Activated CD4-positive, alpha-beta T cell treated with anti-CD3 and anti-CD28 coated beads for 36 hours (primary cell): Measurements from ENCODE around the gene SHH. TPM values are rescaled to one million over a fixed set of nuclear protein-coding genes. Genes with fewer than 3 reads are reported as not detected.

ENCODE experiments used
- ATAC-seq: fragments of 200-7000 bp; cut with Tn5 transposase; one replicate; pipeline ENCODE4 v1.10.0; 2021; ENCODE audit warnings: mild to moderate bottlenecking, moderate library complexity
- CTCF ChIA-PET: fragments of 350-600 bp; sonication (Branson Sonifier 250); formaldehyde crosslinking; loops from one replicate; lab custom pipeline; 2021; ENCODE audit warnings: antibody characterized with exemption; lab: Charles Lee
- POLR2A ChIA-PET: fragments of 350-600 bp; sonication (Branson Sonifier 250); formaldehyde crosslinking; loops from one replicate; lab custom pipeline; 2021; ENCODE audit warnings: antibody characterized with exemption, inconsistent platforms; lab: Charles Lee
- DNase-seq: peaks from one replicate; pipeline ENCODE4 v3.0.0-alpha.2; 2020
- H3K27ac Mint-ChIP-seq: one replicate; pipeline ENCODE4 v1.8.0; 2021; ENCODE audit warnings: mixed read lengths
- H3K27me3 Mint-ChIP-seq: one replicate; pipeline ENCODE4 v1.8.0; 2021; ENCODE audit warnings: mixed read lengths
- H3K36me3 Mint-ChIP-seq: one replicate; pipeline ENCODE4 v1.8.0; 2021; ENCODE audit warnings: low read depth, mixed read lengths
- H3K4me1 Mint-ChIP-seq: one replicate; pipeline ENCODE4 v1.8.0; 2021; ENCODE audit warnings: mixed read lengths
- H3K4me3 Mint-ChIP-seq: one replicate; pipeline ENCODE4 v1.8.0; 2021; ENCODE audit warnings: mild to moderate bottlenecking, moderate library complexity, mixed read lengths
- H3K9me3 Mint-ChIP-seq: one replicate; pipeline ENCODE4 v1.8.0; 2021; ENCODE audit warnings: low read depth, mixed read lengths
- intact Hi-C, 2 experiments: fragments of 100-400 bp; cut with DNase I in 1 of 2; cut with micrococcal nuclease in 1 of 2; formaldehyde crosslinking; loops; one replicate each; pipeline versions ENCODE4 v1.14.2 to v1.15.1; 2022 to 2024; cut with DNase I, micrococcal nuclease
- total RNA-seq, 2 experiments: library from RNA; stranded (reverse); gene quantifications; one replicate each; pipeline ENCODE4 v1.2.3, GENCODE V29; 2021

Gene SHH
- total RNA-seq, 2 experiments from 2014 or later: not detected

- DNase-seq (no peak), ATAC-seq (no peak)
- peaks cover 7% of the 10 kb centered on the region for H3K27me3 Mint-ChIP-seq
- H3K27ac Mint-ChIP-seq: no peak overlapping the region
- peaks cover 24% of the 10 kb centered on the region for H3K36me3 Mint-ChIP-seq
- intact Hi-C loops: no loop called here
- H3K4me1 Mint-ChIP-seq: peaks cover 3% of the 10 kb centered on the region
- POLR2A ChIA-PET: no interaction called here
- no peak overlapping the region for H3K4me3 Mint-ChIP-seq
- no peaks in the 10 kb centered on the region for H3K9me3 Mint-ChIP-seq
- CTCF ChIA-PET: interaction anchor here (0.6 kb wide), 1 partner anchor 10 kb away, joined by 3 read pairs; no protein-coding TSS in a partner anchor
These were observed 26.7 kb downstream of the SHH start for GRCh38 chr7:155785536-155785935.

DNA sequence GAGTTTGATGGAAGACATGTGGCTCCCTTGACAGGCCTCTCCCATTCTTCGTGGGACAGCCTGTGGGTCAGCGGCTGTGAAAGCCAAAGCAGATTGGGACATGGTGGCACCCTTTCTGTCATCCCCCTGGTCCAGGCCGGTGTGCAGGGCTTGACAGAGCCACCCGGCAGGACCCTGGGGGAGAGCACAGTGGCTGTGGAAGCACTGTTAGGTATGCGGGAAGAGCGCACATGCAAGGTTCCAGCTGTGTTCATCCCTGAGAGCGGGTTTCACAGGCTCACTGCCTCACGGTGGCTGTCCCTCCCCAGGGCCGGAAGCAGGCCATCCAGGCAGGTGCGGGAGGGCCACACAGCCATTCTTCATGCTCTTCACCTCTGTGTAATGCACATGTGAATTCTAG lies 29.8 kb downstream of the SHH start:
- Mint-ChIP-seq H3K36me3 (peaks cover 34% of the 10 kb centered on the region), H3K4me3 (no peak overlapping the region), H3K4me1 (peaks cover 3% of the 10 kb centered on the region), H3K27ac (no peak overlapping the region), H3K9me3 (no peaks in the 10 kb centered on the region), H3K27me3 (peaks cover 3% of the 10 kb centered on the region)
- ATAC-seq (no peak), DNase-seq (no peak)
- CTCF ChIA-PET: interaction anchor here (0.7 kb wide), 1 partner anchor 19 kb away, joined by 3 read pairs; no protein-coding TSS in a partner anchor
- POLR2A ChIA-PET: no interaction called here
- intact Hi-C loops: no loop called here

GRCh38 chr7:155781433-155781832 lies 30.8 kb downstream of the SHH start:
- Mint-ChIP-seq H3K4me3 (no peak overlapping the region), H3K4me1 (peaks cover 3% of the 10 kb centered on the region), H3K9me3 (no peaks in the 10 kb centered on the region), H3K27me3 (peaks cover 3% of the 10 kb centered on the region), H3K27ac (no peak overlapping the region), H3K36me3 (peaks cover 36% of the 10 kb centered on the region)
- ChIA-PET CTCF (interaction anchor here (0.5 kb wide), 1 partner anchor 353 kb away, joined by 3 read pairs; no protein-coding TSS in a partner anchor), POLR2A (no interaction called here)
- ATAC-seq: no peak
- DNase-seq: no peak
- intact Hi-C loops: no loop called here

- POLR2A ChIA-PET: no interaction called here
- Mint-ChIP-seq H3K4me3 (no peak overlapping the region), H3K27me3 (no peaks in the 10 kb centered on the region), H3K4me1 (no peaks in the 10 kb centered on the region), H3K36me3 (peaks cover 40% of the 10 kb centered on the region), H3K27ac (no peak overlapping the region), H3K9me3 (no peaks in the 10 kb centered on the region)
- DNase-seq (no peak), ATAC-seq (no peak)
- intact Hi-C loops: no loop called here
- CTCF ChIA-PET: interaction anchor here (0.7 to 1.4 kb wide), 3 partner anchors 13 to 1273 kb away, joined by 3 read pairs; no protein-coding TSS in a partner anchor
These were observed 31.4 kb downstream of the SHH start for GRCh38 chr7:155780884-155781283.

GRCh38 chr7:155778349-155778748 lies 33.9 kb downstream of the SHH start:
- Mint-ChIP-seq H3K4me3 (no peak overlapping the region), H3K27me3 (no peaks in the 10 kb centered on the region), H3K9me3 (no peaks in the 10 kb centered on the region), H3K4me1 (no peaks in the 10 kb centered on the region), H3K27ac (no peak overlapping the region), H3K36me3 (peaks cover 56% of the 10 kb centered on the region)
- ChIA-PET POLR2A (no interaction called here), CTCF (interaction anchor here (1.8 to 2.0 kb wide), 2 partner anchors 179 to 181 kb away, joined by 4 to 10 read pairs; no protein-coding TSS in a partner anchor)
- intact Hi-C loops: no loop called here
- DNase-seq: no peak
- ATAC-seq: no peak

- H3K27ac Mint-ChIP-seq: no peak overlapping the region
- H3K36me3 Mint-ChIP-seq: peaks cover 46% of the 10 kb centered on the region
- no peaks in the 10 kb centered on the region for H3K9me3 Mint-ChIP-seq
- H3K4me3 Mint-ChIP-seq: no peak overlapping the region
- ATAC-seq (no peak), DNase-seq (no peak)
- intact Hi-C loops: no loop called here
- POLR2A ChIA-PET: no interaction called here
- H3K4me1 Mint-ChIP-seq: no peaks in the 10 kb centered on the region
- CTCF ChIA-PET: interaction anchor here (0.5 to 1.6 kb wide), 4 partner anchors 9 to 862 kb away, joined by 3 to 9 read pairs (median 3); no protein-coding TSS in a partner anchor
- H3K27me3 Mint-ChIP-seq: no peaks in the 10 kb centered on the region
These were observed 35.7 kb downstream of the SHH start for GRCh38 chr7:155776606-155777005.

- H3K36me3 Mint-ChIP-seq: peaks cover 42% of the 10 kb centered on the region
- H3K4me3 Mint-ChIP-seq: no peak overlapping the region
- no peak for ATAC-seq
- ChIA-PET CTCF (interaction anchor here (1.6 to 1.9 kb wide), 2 partner anchors 8 to 176 kb away, joined by 5 to 9 read pairs; no protein-coding TSS in a partner anchor), POLR2A (no interaction called here)
- no peak for DNase-seq
- no peak overlapping the region for H3K27ac Mint-ChIP-seq
- H3K9me3 Mint-ChIP-seq: no peaks in the 10 kb centered on the region
- no peaks in the 10 kb centered on the region for H3K27me3 Mint-ChIP-seq
- no peaks in the 10 kb centered on the region for H3K4me1 Mint-ChIP-seq
- intact Hi-C loops: no loop called here
These were observed 36.6 kb downstream of the SHH start for GRCh38 chr7:155775691-155776090.

GRCh38 chr7:155774947-155775346 lies 37.3 kb downstream of the SHH start:
- H3K9me3 Mint-ChIP-seq: no peaks in the 10 kb centered on the region
- no peak for ATAC-seq
- POLR2A ChIA-PET: no interaction called here

DNA sequence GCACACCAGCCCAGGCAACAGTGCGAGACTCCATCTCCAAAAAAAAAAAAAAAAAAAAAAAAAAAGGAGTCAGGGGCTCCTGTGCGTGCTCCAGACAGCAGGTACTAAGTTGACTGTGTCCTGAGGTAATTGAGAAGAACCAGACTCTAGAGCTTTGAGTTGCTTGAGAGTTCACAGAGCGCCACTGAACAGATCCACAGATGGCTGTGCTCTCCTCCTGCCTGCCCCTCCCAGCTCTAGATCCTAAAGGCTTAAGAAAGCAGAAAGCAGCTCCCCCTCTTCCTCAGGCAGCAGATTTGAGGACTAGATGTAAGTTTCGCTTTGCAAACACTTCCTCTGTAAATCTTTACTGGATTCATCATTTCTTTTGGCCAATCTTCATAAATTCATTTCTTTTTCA lies 38.7 kb downstream of the SHH start:
- H3K4me3 Mint-ChIP-seq: no peak overlapping the region
- H3K9me3 Mint-ChIP-seq: no peaks in the 10 kb centered on the region
- no peaks in the 10 kb centered on the region for H3K27me3 Mint-ChIP-seq
- no peaks in the 10 kb centered on the region for H3K4me1 Mint-ChIP-seq
- DNase-seq (no peak), ATAC-seq (no peak)
- ChIA-PET POLR2A (no interaction called here), CTCF (interaction anchor here (0.8 to 1.1 kb wide), 2 partner anchors 175 to 583 kb away, joined by 3 to 6 read pairs; no protein-coding TSS in a partner anchor)
- intact Hi-C loops: no loop called here
- H3K27ac Mint-ChIP-seq: no peak overlapping the region
- peaks cover 45% of the 10 kb centered on the region for H3K36me3 Mint-ChIP-seq

More at GRCh38 chr7:155774947-155775346, 37.3 kb downstream of the SHH start:
- H3K4me1 Mint-ChIP-seq: no peaks in the 10 kb centered on the region
- H3K27me3 Mint-ChIP-seq: no peaks in the 10 kb centered on the region
- DNase-seq: no peak
- CTCF ChIA-PET: interaction anchor here (0.6 to 1.9 kb wide), 2 partner anchors 176 to 847 kb away, joined by 3 to 5 read pairs; no protein-coding TSS in a partner anchor
- intact Hi-C loops: no loop called here
- no peak overlapping the region for H3K27ac Mint-ChIP-seq
- H3K4me3 Mint-ChIP-seq: no peak overlapping the region
- peaks cover 41% of the 10 kb centered on the region for H3K36me3 Mint-ChIP-seq

- ATAC-seq (no peak), DNase-seq (no peak)
- H3K27ac Mint-ChIP-seq: no peak overlapping the region
- no peak overlapping the region for H3K4me3 Mint-ChIP-seq
- CTCF ChIA-PET: interaction anchor here (0.6 to 6.8 kb wide), 5 partner anchors 63 to 179 kb away, joined by 3 to 101 read pairs (median 3); no protein-coding TSS in a partner anchor
- H3K27me3 Mint-ChIP-seq: no peaks in the 10 kb centered on the region
- peaks cover 53% of the 10 kb centered on the region for H3K36me3 Mint-ChIP-seq
- peaks cover 10% of the 10 kb centered on the region for H3K4me1 Mint-ChIP-seq
- no peaks in the 10 kb centered on the region for H3K9me3 Mint-ChIP-seq
- intact Hi-C loops: no loop called here
- POLR2A ChIA-PET: no interaction called here
These were observed 42.0 kb downstream of the SHH start for GRCh38 chr7:155770241-155770640.

- H3K9me3 Mint-ChIP-seq: no peaks in the 10 kb centered on the region
- intact Hi-C loops: loop anchor here (5.0 to 10.0 kb wide), 2 partner anchors 387 to 395 kb away; no protein-coding TSS in a partner anchor
- peaks cover 52% of the 10 kb centered on the region for H3K36me3 Mint-ChIP-seq
These were observed 42.6 kb downstream of the SHH start for GRCh38 chr7:155769701-155770100.

More at GRCh38 chr7:155769701-155770100, 42.6 kb downstream of the SHH start:
- ChIA-PET CTCF (interaction anchor here (0.6 to 6.8 kb wide), 2 partner anchors 62 to 172 kb away, joined by 3 to 101 read pairs; no protein-coding TSS in a partner anchor), POLR2A (interaction anchor here (0.7 kb wide), 1 partner anchor 313 kb away, joined by 5 read pairs; no protein-coding TSS in a partner anchor)
- ATAC-seq (no peak), DNase-seq (no peak)
- no peaks in the 10 kb centered on the region for H3K27me3 Mint-ChIP-seq
- no peak overlapping the region for H3K27ac Mint-ChIP-seq
- no peak overlapping the region for H3K4me3 Mint-ChIP-seq
- H3K4me1 Mint-ChIP-seq: peaks cover 15% of the 10 kb centered on the region
